Astrocyte of the spinal cord (primary cell): ENCODE data around the gene CCDC7.
"Not testable (repeated sequence)": the region's sequence is repeated elsewhere in the genome, so short reads cannot be mapped to it uniquely, and the experiment has no call there.

Source experiments
- DNase-seq: peaks from one replicate; pipeline ENCODE4 v3.0.0; 2011; ENCODE audit warnings: low read depth, low spot score
- H3K4me3 ChIP-seq: 2 replicates; pipeline ENCODE4 v1.5.1; 2011; ENCODE audit warnings: low read depth, mild to moderate bottlenecking, low read length, moderate library complexity
- CTCF ChIP-seq: IDR thresholded peaks from 2 replicates; pipeline ENCODE4 v1.5.1; 2012; ENCODE audit warnings: low read depth, mild to moderate bottlenecking, low read length, inconsistent platforms
- in situ Hi-C: cut with HindIII; loops from 2 replicates; pipeline ENCODE4 v1.10.0; 2017; ENCODE audit warnings: low sequenced_read_pairs

Gene CCDC7

GRCh38 chr10:32795598-32796183 lies 349.8 kb downstream of the CCDC7 start:
- in situ Hi-C loops, result no loop called here
- DNase-seq, result peak; percentile 46
- H3K4me3 ChIP-seq, result no peak overlapping the region
- peak; percentile 56 for TF ChIP-seq CTCF

- DNase-seq, in situ Hi-C loops, H3K4me3 ChIP-seq: not testable (repeated sequence)
These were observed 351.5 kb downstream of the CCDC7 start for GRCh38 chr10:32797393-32797792.

GRCh38 chr10:32846974-32847373 lies 401.0 kb downstream of the CCDC7 start:
- no peak for DNase-seq
- in situ Hi-C loops, result no loop called here
- no peak overlapping the region for H3K4me3 ChIP-seq
- TF ChIP-seq CTCF, result no peak

GRCh38 chr10:32851301-32851700 lies 405.4 kb downstream of the CCDC7 start:
- DNase-seq, result no peak
- no peak overlapping the region for H3K4me3 ChIP-seq
- TF ChIP-seq CTCF, result no peak
- in situ Hi-C loops, result no loop called here

- TF ChIP-seq CTCF, result no peak
- no peak for DNase-seq
- no peak overlapping the region for H3K4me3 ChIP-seq
- in situ Hi-C loops, result no loop called here
These were observed 408.5 kb downstream of the CCDC7 start for GRCh38 chr10:32854435-32854834.

- in situ Hi-C loops, result no loop called here
- no peak overlapping the region for H3K4me3 ChIP-seq
- DNase-seq, result no peak
- no peak for TF ChIP-seq CTCF
These were observed 419.2 kb downstream of the CCDC7 start for GRCh38 chr10:32865170-32865569.

- in situ Hi-C loops, result no loop called here
- no peak for TF ChIP-seq CTCF
- no peak overlapping the region for H3K4me3 ChIP-seq
- DNase-seq, result no peak
These were observed 432.0 kb downstream of the CCDC7 start for GRCh38 chr10:32877915-32878314.
